GM18870 (cell line): ENCODE measurements around the gene WNT7A.
"Not testable (repeated sequence)": the region's sequence is repeated elsewhere in the genome, so short reads cannot be mapped to it uniquely, and the experiment has no call there.

ENCODE experiments used
- ATAC-seq: cut with Tn5 transposase; IDR thresholded peaks from one replicate; pipeline ENCODE4 v1.9.1; 2021; ENCODE audit warnings: moderate library complexity; ENCODE audit not compliant: unreplicated experiment

Gene WNT7A

GRCh38 chr3:13866041-13866965 is 13.6 kb downstream of the WNT7A start:
- ATAC-seq, result no peak

GRCh38 chr3:13865581-13865980 is 14.3 kb downstream of the WNT7A start:
- no peak for ATAC-seq

GRCh38 chr3:13865106-13865505 is 14.8 kb downstream of the WNT7A start:
- ATAC-seq, result no peak

GRCh38 chr3:13863965-13864595 is 15.8 kb downstream of the WNT7A start:
- no peak for ATAC-seq

- no peak for ATAC-seq
These were observed 16.4 kb downstream of the WNT7A start for GRCh38 chr3:13863382-13863952.

GRCh38 chr3:13861461-13861860 is 18.4 kb downstream of the WNT7A start:
- ATAC-seq, result no peak

GRCh38 chr3:13860001-13860400 is 19.9 kb downstream of the WNT7A start:
- no peak for ATAC-seq

GRCh38 chr3:13858768-13859520 is 20.9 kb downstream of the WNT7A start:
- no peak for ATAC-seq

- no peak for ATAC-seq
These were observed 22.0 kb downstream of the WNT7A start for GRCh38 chr3:13857702-13858380.

- ATAC-seq, result not testable (repeated sequence)
These were observed 23.2 kb downstream of the WNT7A start for GRCh38 chr3:13856628-13857027.

- ATAC-seq, result no peak
These were observed 23.9 kb downstream of the WNT7A start for GRCh38 chr3:13856006-13856405.

- no peak for ATAC-seq
These were observed 25.4 kb downstream of the WNT7A start for GRCh38 chr3:13854492-13854891.

GRCh38 chr3:13853978-13854296 is 25.9 kb downstream of the WNT7A start:
- no peak for ATAC-seq

GRCh38 chr3:13853256-13853977 is 26.5 kb downstream of the WNT7A start:
- ATAC-seq, result no peak

- no peak for ATAC-seq
These were observed 27.2 kb downstream of the WNT7A start for GRCh38 chr3:13852638-13853009.

- ATAC-seq, result no peak
These were observed 27.8 kb downstream of the WNT7A start for GRCh38 chr3:13851997-13852637.

- ATAC-seq, result no peak
These were observed 28.6 kb downstream of the WNT7A start for GRCh38 chr3:13851091-13851849.

- ATAC-seq, result no peak
These were observed 29.5 kb downstream of the WNT7A start for GRCh38 chr3:13850161-13850945.
